ENCODE measurements around the gene HOXD8. TPM values are rescaled to one million over a fixed set of nuclear protein-coding genes. Genes with fewer than 3 reads are reported as not detected.

The HOXD8 gene
- total and polyA plus RNA-seq, 9 of the 15 experiments (the other 6 are each of a cell fraction or from before 2014, with no cell fraction given): 0.04 to 0.15 TPM; not detected in 7

GRCh38 chr2:176126929-176127773 lies 2.4 kb upstream of the HOXD8 start (continued):
- no peak for TF ChIP-seq ATF7 (IDR thresholded peaks at IDR 0.05)
- TF ChIP-seq BRD9 (IDR thresholded peaks at IDR 0.05; ENCODE audit: low read depth, partially characterized antibody): no peak
- TF ChIP-seq RUNX1 (IDR thresholded peaks at IDR 0.05; ENCODE audit: low read depth): no peak
- TF ChIP-seq ADNP (tag; IDR thresholded peaks at IDR 0.05): no peak
- TF ChIP-seq CLOCK (CRISPR knock-in tag; IDR thresholded peaks at IDR 0.05; ENCODE audit: borderline replicate concordance): no peak
- TF ChIP-seq SMAD2 (IDR thresholded peaks at IDR 0.05; ENCODE audit: low read depth, low read length): no peak
- no peak for TF ChIP-seq OTX1 (CRISPR knock-in tag; IDR thresholded peaks at IDR 0.05)
- TF ChIP-seq ZNF696 (CRISPR knock-in tag; conservative IDR thresholded peaks at IDR 0.05): no peak
- no peak for TF ChIP-seq FOXA1 (IDR thresholded peaks at IDR 0.05; ENCODE audit: borderline replicate concordance)
- TF ChIP-seq ZNF445 (CRISPR knock-in tag; IDR thresholded peaks at IDR 0.05; ENCODE audit: low read depth): no peak
- TF ChIP-seq ZNF431 (CRISPR knock-in tag; IDR thresholded peaks at IDR 0.05): no peak
- TF ChIP-seq DEAF1 (CRISPR knock-in tag; IDR thresholded peaks at IDR 0.05): peak; percentile 86
- no peak for TF ChIP-seq CEBPZ (IDR thresholded peaks at IDR 0.05; ENCODE audit: borderline replicate concordance, low read depth, low read length)
- peak; percentile 85 for TF ChIP-seq RAD21 (CRISPR knock-in tag; conservative IDR thresholded peaks at IDR 0.05 in 1 of 2, IDR thresholded peaks at IDR 0.05 in 1 of 2)
- TF ChIP-seq POLR2B (IDR thresholded peaks at IDR 0.05; ENCODE audit: low read depth, partially characterized antibody): no peak

All from K562 (cell line).